ENCODE measurements around the gene KCNK7.

KCNK7 gene

DNA sequence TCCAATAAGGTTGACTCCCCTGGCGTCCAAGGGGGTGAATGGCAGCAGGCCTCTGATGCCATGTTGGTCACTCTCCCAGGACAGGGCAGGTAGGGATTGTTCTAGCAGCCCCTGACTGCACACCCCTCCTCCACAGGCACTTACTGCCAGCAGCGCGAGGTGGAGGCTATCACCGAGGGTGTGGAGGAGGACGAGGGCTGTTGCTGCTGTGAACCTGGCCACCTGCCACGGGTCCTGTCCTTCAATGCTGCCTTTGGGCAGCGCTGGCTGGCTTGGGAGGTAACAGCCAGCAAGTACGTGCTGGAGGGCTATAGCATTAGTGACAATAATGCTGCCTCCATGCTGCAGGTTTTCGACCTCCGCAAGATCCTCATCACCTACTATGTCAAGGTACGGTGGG is 34.6 kb upstream of the KCNK7 start:
- no peak overlapping the region for H3K4me3 ChIP-seq (ENCODE audit: low read depth, low read length)
- TF ChIP-seq POLR2A (IDR thresholded peaks at IDR 0.05; ENCODE audit: extremely low read depth, insufficient read length) (no peak), MYC (IDR thresholded peaks at IDR 0.05; ENCODE audit: low read depth, low read length) (no peak), CTCF (IDR thresholded peaks at IDR 0.05; ENCODE audit: low read depth, low read length) (no peak)
- TF ChIP-seq, protein P1, sequence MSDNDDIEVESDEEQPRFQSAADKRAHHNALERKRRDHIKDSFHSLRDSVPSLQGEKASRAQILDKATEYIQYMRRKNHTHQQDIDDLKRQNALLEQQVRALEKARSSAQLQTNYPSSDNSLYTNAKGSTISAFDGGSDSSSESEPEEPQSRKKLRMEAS (IDR thresholded peaks at IDR 0.05; ENCODE audit: low read depth, low read length): no peak
- no peak for DNase-seq (ENCODE audit: low read depth)

DNA sequence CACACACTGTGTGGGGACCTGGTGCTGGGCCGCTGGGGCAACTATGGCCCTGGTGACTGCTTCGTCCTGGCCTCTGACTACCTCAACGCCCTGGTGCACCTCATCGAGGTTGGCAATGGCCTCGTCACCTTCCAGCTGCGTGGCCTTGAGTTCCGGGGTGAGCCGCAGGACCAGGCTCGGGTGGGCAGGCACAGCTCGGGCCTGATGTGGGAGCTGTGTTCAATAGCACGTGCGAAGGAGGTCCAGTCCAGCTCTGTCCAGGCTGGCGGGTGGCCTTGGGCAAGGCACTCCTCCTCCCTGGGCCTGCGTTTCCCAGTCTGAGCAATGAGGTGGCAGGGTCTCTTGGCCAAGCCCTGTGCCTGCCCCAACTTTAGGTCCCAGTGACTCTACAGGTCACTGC is 34.0 kb upstream of the KCNK7 start:
- no peak overlapping the region for H3K4me3 ChIP-seq (ENCODE audit: low read depth, low read length)

DNA sequence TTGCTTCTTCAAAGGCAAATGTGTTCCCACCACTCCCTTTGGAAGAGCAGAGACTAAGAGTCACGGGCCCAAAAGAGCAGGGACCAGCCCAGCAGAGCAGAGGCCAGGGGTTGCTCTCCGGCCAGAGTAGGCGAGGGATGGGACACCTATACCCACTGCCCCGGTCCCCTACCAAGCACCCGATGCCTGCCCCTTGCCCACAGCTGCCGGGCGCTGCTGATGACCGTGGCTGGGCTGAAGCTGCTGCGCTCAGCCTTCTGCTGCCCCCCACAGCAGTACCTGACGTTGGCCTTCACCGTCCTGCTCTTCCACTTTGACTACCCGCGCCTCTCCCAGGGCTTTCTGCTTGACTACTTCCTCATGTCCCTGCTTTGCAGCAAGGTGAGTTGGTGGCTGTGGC is 31.6 kb upstream of the KCNK7 start:
- TF ChIP-seq CTCF (IDR thresholded peaks at IDR 0.05; ENCODE audit: low read depth, low read length) (no peak), POLR2A (IDR thresholded peaks at IDR 0.05; ENCODE audit: extremely low read depth, insufficient read length) (no peak), MYC (IDR thresholded peaks at IDR 0.05; ENCODE audit: low read depth, low read length) (no peak)
- DNase-seq (ENCODE audit: low read depth): no peak
- H3K4me3 ChIP-seq (ENCODE audit: low read depth, low read length): no peak overlapping the region

More for the DNA sequence above, 34.0 kb upstream of the KCNK7 start:
- TF ChIP-seq MYC (IDR thresholded peaks at IDR 0.05; ENCODE audit: low read depth, low read length) (no peak), POLR2A (IDR thresholded peaks at IDR 0.05; ENCODE audit: extremely low read depth, insufficient read length) (no peak), CTCF (IDR thresholded peaks at IDR 0.05; ENCODE audit: low read depth, low read length) (no peak)
- TF ChIP-seq, protein P1 (IDR thresholded peaks at IDR 0.05; ENCODE audit: low read depth, low read length): no peak
- DNase-seq (ENCODE audit: low read depth): no peak

- DNase-seq (ENCODE audit: low read depth): peak; percentile 60
- no peak overlapping the region for H3K4me3 ChIP-seq (ENCODE audit: low read depth, low read length)
- no peak for TF ChIP-seq MYC (IDR thresholded peaks at IDR 0.05; ENCODE audit: low read depth, low read length)
- TF ChIP-seq CTCF (IDR thresholded peaks at IDR 0.05; ENCODE audit: low read depth, low read length): peak; percentile 66
Observed at GRCh38 chr11:65625628-65626342, 30.2 kb upstream of the KCNK7 start.

DNA sequence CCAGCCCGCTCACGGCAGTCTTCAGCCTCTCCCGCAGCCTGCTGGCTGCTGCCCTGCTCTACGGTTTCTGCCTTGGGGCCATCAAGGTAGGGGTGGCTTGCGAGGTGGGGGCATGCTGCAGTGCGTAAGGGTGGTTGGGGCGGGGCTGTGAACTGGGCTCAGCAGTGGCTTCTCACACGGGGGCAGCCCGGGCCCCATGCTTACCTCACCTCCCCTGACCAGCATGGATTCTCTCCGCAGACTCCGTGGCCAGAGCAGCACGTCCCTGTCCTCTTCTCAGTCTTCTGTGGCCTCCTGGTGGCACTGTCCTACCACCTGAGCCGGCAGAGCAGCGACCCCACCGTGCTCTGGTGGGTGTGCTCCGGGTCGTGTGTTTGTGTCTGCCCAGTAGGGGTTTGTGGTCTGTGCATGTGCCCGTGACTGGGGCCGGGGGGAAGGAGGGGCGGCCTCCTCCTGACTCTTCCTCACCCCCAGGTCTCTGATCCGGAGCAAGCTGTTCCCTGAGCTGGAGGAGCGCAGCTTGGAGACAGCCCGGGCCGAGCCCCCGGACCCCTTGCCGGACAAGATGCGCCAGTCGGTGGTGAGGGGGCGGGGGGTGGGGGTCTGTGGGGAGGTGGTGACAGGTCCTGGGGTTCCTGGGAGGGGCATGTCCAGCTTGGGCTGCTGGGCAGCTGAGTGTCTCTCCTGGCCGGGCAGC is 29.5 kb upstream of the KCNK7 start:
- DNase-seq (ENCODE audit: low read depth): no peak
- no peak overlapping the region for H3K4me3 ChIP-seq (ENCODE audit: low read depth, low read length)
- TF ChIP-seq CTCF (IDR thresholded peaks at IDR 0.05; ENCODE audit: low read depth, low read length): no peak
- TF ChIP-seq POLR2A (IDR thresholded peaks at IDR 0.05; ENCODE audit: extremely low read depth, insufficient read length): no peak
- TF ChIP-seq, protein P1 (IDR thresholded peaks at IDR 0.05; ENCODE audit: low read depth, low read length): no peak
- TF ChIP-seq MYC (IDR thresholded peaks at IDR 0.05; ENCODE audit: low read depth, low read length): no peak

Data from NB4 (cell line).